CD4-positive, alpha-beta T cell treated with Interleukin-21 for 1 hour (primary cell): Measurements from ENCODE around the gene KBTBD13.
A peak's percentile ranks its signal among the peaks of the same experiment; 100 is the strongest.
"Not testable (repeated sequence)": the region's sequence is repeated elsewhere in the genome, so short reads cannot be mapped to it uniquely, and the experiment has no call there.

Experiments
- DNase-seq: peaks from one replicate; pipeline ENCODE4 v3.0.0-alpha.2; 2020

Gene KBTBD13

GRCh38 chr15:65091946-65092770 is 15.6 kb downstream of the KBTBD13 start:
- DNase-seq: no peak

- DNase-seq: no peak
Observed at GRCh38 chr15:65092911-65093792, 16.6 kb downstream of the KBTBD13 start.

GRCh38 chr15:65093793-65094170 is 17.2 kb downstream of the KBTBD13 start:
- DNase-seq: not testable (repeated sequence)

- DNase-seq: no peak
Observed at GRCh38 chr15:65094294-65094995, 17.9 kb downstream of the KBTBD13 start.

GRCh38 chr15:65095011-65095746 is 18.6 kb downstream of the KBTBD13 start:
- DNase-seq: no peak

- no peak for DNase-seq
Observed at GRCh38 chr15:65095747-65096104, 19.2 kb downstream of the KBTBD13 start.

- DNase-seq: no peak
Observed at GRCh38 chr15:65096481-65097385, 20.2 kb downstream of the KBTBD13 start.

GRCh38 chr15:65097651-65098263 is 21.2 kb downstream of the KBTBD13 start:
- DNase-seq: no peak

GRCh38 chr15:65099336-65099735 is 22.8 kb downstream of the KBTBD13 start:
- no peak for DNase-seq

- DNase-seq: not testable (repeated sequence)
Observed at GRCh38 chr15:65099801-65100200, 23.3 kb downstream of the KBTBD13 start.

GRCh38 chr15:65100442-65100841 is 23.9 kb downstream of the KBTBD13 start:
- DNase-seq: no peak

GRCh38 chr15:65101411-65101890 is 24.9 kb downstream of the KBTBD13 start:
- DNase-seq: peak; percentile 55

GRCh38 chr15:65101891-65102708 is 25.6 kb downstream of the KBTBD13 start:
- DNase-seq: no peak

- DNase-seq: no peak
Observed at GRCh38 chr15:65102912-65103311, 26.4 kb downstream of the KBTBD13 start.

- DNase-seq: no peak
Observed at GRCh38 chr15:65105038-65105437, 28.5 kb downstream of the KBTBD13 start.

- no peak for DNase-seq
Observed at GRCh38 chr15:65106011-65106590, 29.6 kb downstream of the KBTBD13 start.

- no peak for DNase-seq
Observed at GRCh38 chr15:65110676-65111292, 34.2 kb downstream of the KBTBD13 start.

- DNase-seq: no peak
Observed at GRCh38 chr15:65115086-65115485, 38.5 kb downstream of the KBTBD13 start, which contains the start of gene UBAP1L. UBAP1L (minus strand) TSS chr15:65115200; CDS start chr15:65106215, 8,985 bp downstream.

GRCh38 chr15:65115542-65115941 is 39.0 kb downstream of the KBTBD13 start:
- DNase-seq: no peak
